A549 treated with AZD9567 at 1 μM for 4 hours (cell line): ENCODE data around the gene IDI1. TPM values are rescaled to one million over a fixed set of nuclear protein-coding genes. Genes with fewer than 3 reads are reported as not detected.

Source experiments
- total RNA-seq: library from RNA; stranded (reverse); fragments of 200-300 nt; extraction: Qiagen RNA extraction; gene quantifications from 5 replicates; pipeline ENCODE4 v1.2.3, GENCODE V29; 2022; ENCODE audit not compliant: insufficient read depth

Gene IDI1
- total RNA-seq, result 34.4 to 45.3 TPM (median 41.1 TPM) in 5 replicates

GRCh38 chr10:1048732-1049424 lies at the start of gene IDI1:
Gene IDI1 (minus strand): TSS chr10:1049119. CDS start chr10:1049003, 116 bp downstream.

GRCh38 chr10:1056326-1057105 lies 7.6 kb upstream of the IDI1 start, which contains the start of gene WDR37:
Gene WDR37 (plus strand): TSS chr10:1056385. CDS start chr10:1072156, 15,771 bp downstream.

GRCh38 chr10:1025683-1026082 lies 23.2 kb downstream of the IDI1 start, which contains the start of gene IDI2:
Gene IDI2 (minus strand): TSS chr10:1025859. CDS start chr10:1024723, 1,136 bp downstream.

Other genes starting within 250 kb of the IDI1 start
- 36.2 to 44.8 TPM (median 40.0 TPM) in 5 replicates for gene LARP4B, start 117.4 kb downstream of the IDI1 start, total RNA-seq
- 102 to 117 TPM (median 110 TPM) in 5 replicates for gene GTPBP4, start 60.7 kb downstream of the IDI1 start, total RNA-seq
- 0.06 to 0.12 TPM in 2 of 5 replicates, not detected in the others for gene IDI2, start 23.3 kb downstream of the IDI1 start, total RNA-seq
- gene WDR37, start 7.3 kb upstream of the IDI1 start, total RNA-seq, result 9.3 to 10.7 TPM (median 9.6 TPM) in 5 replicates